ENCODE results near the gene MEF2A. TPM values are rescaled to one million over a fixed set of nuclear protein-coding genes. Genes with fewer than 3 reads are reported as not detected.

The MEF2A gene
- total and polyA plus RNA-seq, 9 of the 15 experiments (the other 6 are each of a cell fraction or from before 2014, with no cell fraction given), result 1.6 to 18.7 (median 8.7) TPM

- Histone ChIP-seq H3K79me2 (ENCODE audit: control insufficient read depth, insufficient read depth, low read length) (no peaks in the 10 kb centered on the region), H3K9ac (ENCODE audit: insufficient read depth in 1 of 2, low read depth in 2 of 2, low read length in 2 of 2) (no peak overlapping the region), H3K4me3 (no peak overlapping the region), H3K27me3 (ENCODE audit: control insufficient read depth in 2 of 2, insufficient read depth in 2 of 2, low read length in 2 of 2) (peaks cover 0 to 17% of the 10 kb centered on the region in 2 experiments; a peak in 2 of 5 replicates), H3K9me3 (replicated peaks; ENCODE audit: control insufficient read depth, insufficient read depth, low read depth, low read length) (no peaks in the 10 kb centered on the region), H3K9me1 (ENCODE audit: control insufficient read depth, insufficient read depth, low read length) (no peaks in the 10 kb centered on the region), H3K4me2 (ENCODE audit: insufficient read depth, low read length) (no peak overlapping the region), H3K4me1 (replicated peaks in 1 of 2; ENCODE audit: control insufficient read depth in 2 of 2, insufficient read depth in 2 of 2, low read length in 2 of 2) (no peaks in the 10 kb centered on the region), H4K20me1 (replicated peaks; ENCODE audit: control insufficient read depth, insufficient read depth, low read length) (no peaks in the 10 kb centered on the region), H2AFZ (ENCODE audit: low read depth, low read length) (no peak overlapping the region), H3K27ac (ENCODE audit: extremely low read depth, low read depth, low read length) (no peak overlapping the region), H3K36me3 (ENCODE audit: control insufficient read depth, insufficient read depth, low read length) (no peaks in the 10 kb centered on the region)
- ATAC-seq (no peak), FAIRE-seq (no peak), DNase-seq (ENCODE audit: extremely low read depth in 1 of 4, low spot score in 3 of 4) (no peak)
- CTCF ChIA-PET (ENCODE audit: low intra/inter-chr PET ratio), result no interaction called here
- intact Hi-C loops (cut with micrococcal nuclease) (no loop called here), in situ Hi-C loops (cut with MboI) (no loop called here)
- no TSS peak for BruUV-seq (replicated peaks)
- POLR2A ChIA-PET, result interaction anchor here (1.1 kb wide), 1 partner anchor 14 kb away, joined by 3 read pairs; no protein-coding TSS in a partner anchor
- TF ChIP-seq NUFIP1 (IDR thresholded peaks at IDR 0.05; ENCODE audit: partially characterized antibody) (no peak), JUN (IDR thresholded peaks at IDR 0.05; ENCODE audit: borderline replicate concordance, low read depth, low read length) (no peak), JUN (CRISPR knock-in tag; IDR thresholded peaks at IDR 0.05; ENCODE audit: borderline replicate concordance) (no peak), CXXC5 (CRISPR knock-in tag; IDR thresholded peaks at IDR 0.05) (no peak), NELFE (IDR thresholded peaks at IDR 0.05; ENCODE audit: insufficient read depth, insufficient read length) (no peak), NRF1 (conservative IDR thresholded peaks at IDR 0.05 in 1 of 2, IDR thresholded peaks at IDR 0.05 in 1 of 2) (no peak), KDM5B (IDR thresholded peaks at IDR 0.05; ENCODE audit: insufficient replicate concordance, low read depth, low read length) (no peak), GTF2B (IDR thresholded peaks at IDR 0.05; ENCODE audit: extremely low read depth, insufficient read length) (no peak), ZNF212 (CRISPR knock-in tag; IDR thresholded peaks at IDR 0.05) (no peak), HLTF (IDR thresholded peaks at IDR 0.05) (no peak), KLF13 (tag; IDR thresholded peaks at IDR 0.05; ENCODE audit: borderline replicate concordance, low read depth) (no peak), SP2 (IDR thresholded peaks at IDR 0.05; ENCODE audit: extremely low read depth, low read depth, low read length, poor library complexity, severe bottlenecking) (no peak), TBP (optimal IDR thresholded peaks at IDR 0.05; ENCODE audit: low read depth, low read length) (no peak), ZNF766 (CRISPR knock-in tag; conservative IDR thresholded peaks at IDR 0.05) (no peak), ZKSCAN1 (IDR thresholded peaks at IDR 0.05; ENCODE audit: low read depth, low read length) (no peak)
- TF ChIP-seq, protein P1, sequence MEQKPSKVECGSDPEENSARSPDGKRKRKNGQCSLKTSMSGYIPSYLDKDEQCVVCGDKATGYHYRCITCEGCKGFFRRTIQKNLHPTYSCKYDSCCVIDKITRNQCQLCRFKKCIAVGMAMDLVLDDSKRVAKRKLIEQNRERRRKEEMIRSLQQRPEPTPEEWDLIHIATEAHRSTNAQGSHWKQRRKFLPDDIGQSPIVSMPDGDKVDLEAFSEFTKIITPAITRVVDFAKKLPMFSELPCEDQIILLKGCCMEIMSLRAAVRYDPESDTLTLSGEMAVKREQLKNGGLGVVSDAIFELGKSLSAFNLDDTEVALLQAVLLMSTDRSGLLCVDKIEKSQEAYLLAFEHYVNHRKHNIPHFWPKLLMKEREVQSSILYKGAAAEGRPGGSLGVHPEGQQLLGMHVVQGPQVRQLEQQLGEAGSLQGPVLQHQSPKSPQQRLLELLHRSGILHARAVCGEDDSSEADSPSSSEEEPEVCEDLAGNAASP (IDR thresholded peaks at IDR 0.05), result no peak
- WGBS (ENCODE audit: insufficient coverage, low coverage, missing lambda C conversion rate), result 4% methylated on average over 2 of the region's 2 CpGs
Observed at GRCh38 chr15:99552111-99552510, 13.7 kb upstream of the MEF2A start.

All from K562 (cell line).